Measurements from ENCODE around the gene TMEM196.

The TMEM196 gene

DNA sequence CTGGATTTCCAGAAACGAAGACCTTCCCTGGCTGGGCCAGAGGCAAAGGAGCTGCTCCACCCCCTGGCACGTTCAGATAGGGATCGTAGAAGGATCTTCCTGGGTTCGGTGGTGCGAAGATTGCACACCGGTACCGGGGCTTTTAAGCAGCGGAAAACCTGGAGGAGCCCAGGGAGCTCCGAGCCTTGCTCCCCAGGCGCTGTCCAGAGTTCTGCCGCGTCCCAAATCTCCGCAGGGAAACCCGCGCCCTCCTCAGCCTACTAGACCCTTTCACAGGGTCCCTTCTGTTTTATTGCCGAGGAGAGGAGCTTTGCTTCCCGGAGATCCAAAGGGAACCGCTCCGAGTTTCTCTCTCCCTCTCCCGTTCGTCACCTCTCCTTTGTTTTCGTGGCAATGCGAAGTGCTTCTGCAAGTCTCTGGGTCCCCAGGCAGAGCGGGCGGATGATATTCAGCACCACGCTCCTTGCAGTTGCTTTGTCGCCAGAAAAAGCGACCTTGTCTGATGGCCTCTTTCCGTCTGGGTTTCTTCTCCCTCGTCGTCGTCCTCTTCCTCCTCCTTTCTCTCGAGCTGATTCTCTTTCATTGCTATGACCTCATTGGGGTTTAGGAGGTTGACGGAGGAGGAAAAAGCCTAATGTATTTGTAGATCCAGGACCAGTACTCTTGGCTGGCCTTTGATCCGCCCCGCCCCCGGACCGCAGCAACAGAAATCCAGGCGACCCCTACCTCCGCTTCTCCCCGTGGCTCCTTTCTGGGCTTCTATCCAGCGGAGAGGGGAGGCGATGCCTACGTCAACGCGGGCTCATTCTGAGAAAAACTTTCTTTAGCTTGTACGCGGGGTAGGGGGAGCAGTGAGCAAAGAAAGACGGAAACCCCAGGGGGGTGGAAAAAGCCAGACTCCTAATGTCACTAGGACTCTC is at the start of gene TMEM196:
Gene TMEM196, minus strand, starts transcription at position 777 of the 920 bp plus-strand sequence. CDS start 921 bp downstream, outside the sequence.
- DNase-seq: no peak

DNA sequence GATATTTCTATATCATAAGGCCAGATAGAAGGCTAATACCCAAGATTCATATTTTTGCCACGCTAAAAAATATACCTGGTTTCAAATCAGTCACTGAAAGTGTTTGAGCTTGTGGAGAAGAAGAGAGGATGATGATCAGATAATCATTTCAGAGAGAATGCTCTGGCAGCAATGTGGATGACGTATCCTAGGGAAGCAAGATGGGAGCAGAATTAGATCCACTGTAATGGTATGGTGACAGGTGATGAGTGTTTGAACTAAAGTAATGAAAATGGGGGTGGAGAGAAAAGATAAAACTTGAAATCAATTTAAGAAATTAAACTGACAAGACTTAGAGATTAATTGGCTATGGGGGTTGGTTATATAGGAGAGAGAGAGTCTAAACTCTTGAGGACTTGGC is 42.7 kb upstream of the TMEM196 start:
- DNase-seq: no peak

DNA sequence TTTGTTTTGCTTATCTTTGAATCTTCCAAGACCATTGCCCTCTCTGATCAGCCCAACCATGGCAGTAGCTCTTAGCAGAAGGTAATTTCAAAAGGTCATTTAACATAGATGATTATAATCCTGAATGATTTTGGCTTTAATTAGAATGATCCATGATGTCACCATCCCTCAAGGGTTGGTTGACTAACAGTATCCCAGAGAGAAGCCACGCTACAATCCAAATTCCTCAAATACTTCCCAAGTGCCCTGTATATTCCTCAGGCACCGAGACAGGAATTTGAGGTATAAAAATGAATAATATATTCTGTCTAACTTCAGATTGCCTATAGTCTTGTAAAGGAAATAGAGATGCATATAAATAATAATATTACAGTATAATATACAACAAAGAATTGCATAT is 42.1 kb upstream of the TMEM196 start:
- no peak for DNase-seq

DNA sequence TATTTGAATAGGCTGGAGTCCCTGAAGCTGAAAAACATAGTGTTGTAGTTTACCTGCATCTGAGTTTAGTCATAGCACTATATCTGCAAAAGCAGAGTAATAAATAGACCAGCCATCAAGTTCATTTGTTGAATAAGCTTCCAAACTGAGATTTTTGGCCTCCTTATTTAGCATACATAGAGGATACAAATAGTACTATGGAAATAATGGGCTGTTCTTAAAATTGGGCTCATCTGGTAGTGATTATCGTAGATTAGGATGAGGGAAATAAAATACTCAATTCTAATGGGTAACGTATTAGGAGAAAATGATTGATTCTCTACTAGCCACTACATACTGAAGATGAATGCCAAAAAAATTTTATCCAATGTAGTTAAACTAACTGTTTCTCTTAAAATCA is 41.4 kb upstream of the TMEM196 start:
- no peak for DNase-seq

DNA sequence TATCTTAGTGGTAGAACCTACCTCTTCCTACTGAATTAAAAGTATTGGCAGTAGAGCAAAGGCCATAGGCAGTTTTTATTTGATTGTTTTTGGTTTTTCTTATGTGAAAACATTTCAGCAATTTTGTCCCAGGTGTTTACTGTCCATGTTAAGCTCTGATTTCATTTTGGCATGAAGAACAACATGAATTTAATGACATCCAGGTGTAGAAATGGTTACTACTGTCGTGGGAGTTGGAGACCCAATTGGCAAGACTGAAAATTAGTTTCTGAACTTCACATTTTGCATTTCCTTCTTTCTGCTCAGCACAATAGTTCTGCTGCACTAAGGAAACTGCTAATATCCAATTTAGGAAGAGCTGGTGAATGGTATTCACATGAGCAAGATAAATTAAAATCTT is 38.0 kb upstream of the TMEM196 start:
- DNase-seq: no peak

DNA sequence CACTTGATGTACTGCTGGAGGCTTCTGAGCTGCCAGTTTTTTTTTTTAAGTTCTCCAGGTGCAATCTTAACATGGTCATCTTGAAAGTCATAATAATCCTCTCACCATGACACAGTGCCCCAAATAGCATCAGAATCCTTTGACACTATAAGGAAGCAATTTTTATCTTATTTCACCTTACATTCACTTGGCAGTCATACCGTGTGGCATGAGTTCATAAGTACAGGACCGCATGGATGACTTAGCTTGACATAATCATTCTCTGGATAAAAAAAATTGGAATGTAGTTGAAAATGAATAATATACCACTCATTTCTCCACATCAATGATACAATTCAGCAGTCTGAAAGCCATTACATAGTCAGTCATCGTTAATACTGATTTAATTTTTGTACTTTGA is 25.6 kb upstream of the TMEM196 start:
- DNase-seq: no peak

DNA sequence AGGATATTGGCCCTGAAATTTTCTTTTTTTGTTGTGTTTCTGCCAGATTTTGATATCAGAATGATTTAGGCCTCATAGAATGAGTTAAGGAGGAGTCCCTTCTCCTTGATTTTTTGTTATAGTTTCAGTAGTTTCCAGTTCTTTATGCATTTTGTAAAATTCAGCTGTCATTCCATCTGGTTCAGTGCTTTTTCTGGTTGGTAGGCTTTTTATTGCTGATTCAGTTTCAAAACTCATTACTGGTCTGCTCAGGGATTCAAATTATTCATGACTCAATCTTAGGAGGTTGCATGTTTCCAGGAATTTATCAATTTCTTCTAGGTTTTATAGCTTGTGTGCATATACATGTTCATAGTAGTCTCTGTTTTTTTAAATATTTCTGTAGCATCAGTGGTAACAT is 10.1 kb upstream of the TMEM196 start:
- DNase-seq: no peak

DNA sequence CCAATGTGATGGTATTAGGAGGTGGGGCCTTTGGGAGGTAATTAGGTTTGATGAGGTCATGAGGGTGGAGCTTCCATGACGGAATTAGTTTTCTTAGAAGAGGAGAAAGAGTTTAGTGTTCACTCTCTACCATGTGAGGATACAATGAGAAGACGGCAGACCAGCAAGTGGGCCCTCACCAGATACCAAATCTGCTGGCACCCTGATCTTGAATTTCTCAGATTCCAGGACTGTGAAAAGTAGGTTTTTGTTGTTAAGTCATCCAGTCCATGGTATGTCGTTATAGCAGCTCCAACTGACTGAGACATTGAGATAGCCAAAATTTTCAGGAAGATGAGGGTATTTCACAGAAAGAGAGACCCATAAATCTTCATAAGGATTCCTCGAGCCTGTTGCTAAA is 3.6 kb upstream of the TMEM196 start:
- DNase-seq: no peak

DNA sequence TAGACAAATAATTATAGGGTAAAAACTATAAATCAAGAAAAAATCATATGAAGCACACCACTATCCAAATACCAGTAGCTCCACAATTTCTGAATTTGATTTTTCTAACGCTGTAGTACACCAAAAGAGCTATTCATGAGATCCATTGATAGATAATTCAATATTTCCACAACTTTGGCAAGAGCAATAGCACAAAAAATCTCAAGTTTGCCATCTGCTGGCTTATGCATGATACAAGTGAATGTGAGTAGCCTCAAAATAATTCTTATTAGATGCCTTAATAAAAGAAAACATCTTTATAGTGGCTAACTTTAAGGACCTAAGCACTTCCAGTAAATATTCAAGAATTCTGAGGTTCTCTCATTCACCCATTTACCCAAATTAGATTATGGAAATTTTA is 2.2 kb upstream of the TMEM196 start:
- no peak for DNase-seq

DNA sequence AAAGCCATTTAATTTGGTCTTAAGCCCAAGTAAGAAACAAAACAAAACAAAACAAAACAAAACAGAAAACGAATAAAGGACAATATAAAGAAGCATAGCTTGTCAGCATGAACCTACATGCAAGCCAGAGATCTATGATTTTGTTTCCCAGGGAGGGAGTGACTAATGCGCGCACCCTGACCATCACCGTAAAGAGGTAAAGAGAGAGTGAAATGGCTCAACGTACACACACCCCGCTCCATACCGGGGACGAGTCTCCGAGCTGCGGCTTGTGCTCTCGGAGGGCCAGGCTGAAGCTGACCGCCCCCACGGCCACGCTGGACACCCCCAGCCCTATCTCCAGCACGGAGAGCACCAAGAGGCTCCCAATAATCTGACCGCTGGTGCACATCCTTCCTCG is 1.1 kb downstream of the TMEM196 start:
- no peak for DNase-seq

DNA sequence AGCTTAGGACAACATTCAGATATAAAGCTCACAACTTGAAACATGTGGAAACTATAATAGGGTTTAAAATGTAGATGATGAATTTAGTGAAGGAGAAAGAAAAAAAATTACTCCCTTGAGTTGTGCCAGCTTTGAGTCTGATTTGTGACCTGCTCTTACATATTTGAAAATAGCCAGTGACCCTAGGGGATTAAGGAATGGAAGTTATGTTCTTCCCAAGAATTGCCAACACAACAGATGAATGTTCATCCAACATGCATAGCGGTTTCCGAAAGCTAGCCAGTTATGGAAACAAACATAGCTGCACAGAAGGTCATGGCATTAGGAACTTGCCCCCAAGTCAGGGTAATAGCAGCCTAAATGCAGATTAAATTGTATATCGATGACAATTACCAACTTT is 10.8 kb downstream of the TMEM196 start:
- DNase-seq: no peak

DNA sequence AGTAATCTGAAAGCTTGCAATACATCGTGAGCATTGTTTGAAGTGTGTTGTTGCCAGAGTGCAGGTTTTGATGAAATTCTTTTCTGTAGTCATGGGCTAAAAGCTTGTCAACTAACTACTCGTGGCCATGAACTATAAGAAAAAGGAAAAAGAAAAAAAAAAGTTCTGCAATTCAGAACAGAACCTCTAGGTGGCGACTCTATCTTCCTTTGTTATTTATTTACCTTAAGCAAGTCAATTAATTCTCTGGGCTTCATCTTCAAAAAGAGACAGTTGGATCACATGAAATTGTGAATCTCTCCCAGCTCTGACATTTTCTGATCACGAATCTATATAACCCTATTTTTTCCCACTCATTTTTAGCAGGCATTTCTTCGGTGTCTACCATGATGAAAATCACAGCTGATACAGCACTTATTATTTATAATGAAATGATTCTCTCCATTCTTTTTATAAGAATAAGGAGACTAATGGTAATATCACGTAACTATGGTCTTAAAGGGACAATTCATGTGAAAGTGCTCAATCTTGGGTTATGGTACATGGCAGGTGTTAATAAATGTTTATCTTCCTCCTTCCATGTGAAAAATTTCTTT is 18.8 kb downstream of the TMEM196 start:
- DNase-seq: peak; percentile 14

DNA sequence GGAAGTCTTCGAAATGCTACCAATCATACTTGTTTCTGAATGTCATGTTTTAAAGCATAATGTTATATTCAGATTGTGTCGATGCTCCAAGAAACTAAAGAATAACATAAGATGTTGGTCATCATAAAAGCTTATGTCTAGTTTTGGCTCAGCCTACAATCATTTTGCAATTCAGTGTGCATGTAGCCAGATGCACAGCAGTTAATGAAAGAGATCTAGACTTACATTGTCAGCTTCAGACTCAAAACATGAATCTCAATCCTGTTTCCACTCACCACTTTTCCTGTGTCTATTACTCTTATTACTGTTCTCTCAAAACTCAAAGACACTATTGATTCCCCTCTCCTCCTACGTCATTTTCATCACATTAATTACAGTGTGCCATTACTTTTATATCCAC is 21.4 kb downstream of the TMEM196 start:
- no peak for DNase-seq

DNA sequence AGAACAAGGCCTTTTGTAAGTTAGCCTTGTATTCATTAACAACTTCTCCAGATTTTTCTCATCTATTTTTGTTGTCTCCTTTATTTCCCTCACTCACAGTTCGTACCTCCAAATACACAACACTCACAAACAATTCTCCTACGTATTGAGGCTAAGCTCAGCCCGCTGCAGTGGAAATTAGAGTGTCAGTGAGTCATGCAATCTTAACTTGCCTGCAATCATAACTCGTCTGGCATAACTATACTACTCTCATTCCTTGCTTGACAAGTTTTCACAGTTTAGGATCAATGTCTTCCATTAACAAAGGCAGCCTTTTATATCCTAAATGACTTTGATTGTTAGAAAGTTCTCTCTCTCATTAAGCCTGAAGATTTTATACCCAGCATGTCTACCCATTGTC is 23.8 kb downstream of the TMEM196 start:
- DNase-seq: no peak

DNA sequence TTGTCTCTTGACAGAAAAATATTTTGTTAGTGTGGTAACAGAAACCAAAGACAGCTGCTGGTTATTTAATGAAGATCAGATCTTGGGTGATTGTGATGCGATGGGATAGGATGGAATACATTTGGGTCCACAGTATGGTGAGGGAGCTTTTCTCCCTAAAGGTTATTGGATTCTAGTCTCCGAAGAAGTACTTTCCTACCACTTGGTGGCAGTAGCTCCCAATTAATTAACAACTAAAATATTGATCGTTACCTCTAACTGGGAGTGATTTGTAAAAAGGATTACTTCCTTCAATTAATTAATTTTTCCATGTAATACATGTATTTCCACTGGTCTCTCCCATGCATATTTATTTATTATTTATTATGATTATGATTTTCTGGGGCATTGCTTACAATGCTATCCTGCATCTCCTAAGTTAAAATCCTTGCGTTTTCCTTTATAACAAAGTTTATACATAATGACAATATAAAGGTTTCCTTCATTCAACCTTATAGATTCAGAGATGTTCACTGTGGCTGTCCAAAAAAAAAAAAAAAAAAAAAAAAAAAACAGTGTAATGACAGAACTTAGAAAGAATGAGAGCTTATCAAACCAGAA is 25.6 kb downstream of the TMEM196 start:
- no peak for DNase-seq

DNA sequence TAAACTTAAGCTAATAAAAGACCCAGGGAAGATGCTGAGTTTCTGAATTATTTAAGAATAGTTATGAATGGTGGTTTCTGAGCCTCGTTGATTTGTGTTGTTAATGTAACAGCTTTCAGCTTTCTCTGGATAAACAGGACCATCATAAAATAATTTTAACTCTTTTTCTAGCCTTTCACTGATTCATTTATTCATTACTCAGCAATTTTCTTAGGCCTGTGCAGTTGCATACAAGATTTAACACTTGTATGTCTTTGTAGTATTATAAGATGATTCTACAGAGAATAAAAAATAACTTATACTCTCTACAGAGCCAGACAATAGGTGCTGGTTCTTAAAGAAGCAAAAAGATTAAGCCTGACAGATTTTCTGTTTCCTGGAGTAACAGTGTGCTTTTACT is 29.3 kb downstream of the TMEM196 start:
- no peak for DNase-seq

DNA sequence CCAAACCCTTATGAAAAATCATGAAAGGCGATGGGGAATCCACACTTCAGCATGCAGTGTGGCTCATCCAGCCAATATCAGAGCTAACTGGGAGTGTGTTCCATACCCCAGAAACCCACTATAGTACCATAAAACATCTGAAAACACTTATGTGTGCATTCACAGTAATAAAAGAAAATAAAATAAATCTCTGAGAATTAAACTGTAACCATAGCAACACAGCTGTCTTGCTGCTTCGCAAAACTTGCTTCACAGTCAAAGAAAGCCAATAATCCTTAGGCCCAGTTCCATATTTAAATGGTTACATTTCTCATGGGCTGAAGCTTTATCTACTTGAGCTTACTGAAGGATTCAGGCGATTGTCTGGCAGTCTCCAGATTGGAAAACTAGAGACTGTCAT is 44.7 kb downstream of the TMEM196 start:
- no peak for DNase-seq

DNA sequence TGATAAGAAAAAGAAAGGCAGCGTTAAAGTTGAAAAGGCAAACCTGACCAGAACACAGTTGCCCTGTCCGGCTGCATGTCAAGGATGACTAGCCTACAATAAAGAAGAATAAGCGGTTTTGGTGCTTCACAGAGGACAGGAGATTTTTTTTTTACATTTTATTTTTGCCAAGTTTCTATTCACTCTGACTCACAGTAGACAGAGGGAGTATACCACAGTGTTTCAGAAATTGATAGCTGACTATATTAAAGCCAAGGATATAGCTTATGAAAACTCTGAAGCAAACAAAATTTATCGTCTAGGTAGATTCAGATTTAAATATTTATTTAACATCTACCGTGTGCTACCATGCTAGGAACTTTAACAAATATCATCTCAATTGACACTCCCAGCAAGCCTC is 47.6 kb downstream of the TMEM196 start:
- no peak for DNase-seq

DNA sequence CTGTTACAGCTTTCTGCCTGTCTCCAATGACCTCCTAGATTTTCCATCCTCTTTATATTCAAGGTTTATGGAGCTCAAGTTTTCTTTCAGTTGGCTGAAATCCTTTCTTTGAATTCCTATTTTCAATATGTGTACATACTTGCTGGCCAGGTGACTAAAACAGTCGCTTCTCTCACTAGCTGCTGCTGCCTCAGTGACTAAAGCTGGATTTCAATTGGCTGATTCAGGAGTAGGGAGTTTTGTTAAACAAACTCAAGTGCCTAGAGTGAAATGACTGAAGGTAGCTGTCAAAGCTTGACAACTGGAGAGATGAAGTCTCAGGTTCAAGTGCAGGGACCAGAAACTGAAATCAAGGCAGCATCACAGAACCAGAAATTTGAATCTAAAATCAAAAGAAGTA is 57.9 kb downstream of the TMEM196 start:
- DNase-seq: no peak

DNA sequence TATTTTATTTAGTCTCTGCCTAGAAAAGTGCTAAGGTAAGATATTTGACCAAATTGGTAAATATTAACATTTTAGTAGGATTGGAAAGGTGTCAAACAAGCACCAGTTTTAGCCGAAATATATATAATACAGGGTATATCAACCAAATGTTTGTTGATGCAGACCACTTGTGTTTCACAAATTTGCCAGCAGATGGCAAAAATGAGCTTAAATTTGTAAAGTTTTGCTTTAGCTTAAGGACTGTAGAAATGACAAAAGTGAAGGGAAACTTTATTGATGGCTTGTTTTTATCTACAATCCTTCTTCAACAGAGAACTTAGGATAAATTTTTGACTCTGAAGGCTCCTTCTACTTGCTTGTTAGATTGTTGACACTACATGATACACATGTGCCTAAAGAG is 59.7 kb downstream of the TMEM196 start:
- peak; percentile 65 for DNase-seq

DNA sequence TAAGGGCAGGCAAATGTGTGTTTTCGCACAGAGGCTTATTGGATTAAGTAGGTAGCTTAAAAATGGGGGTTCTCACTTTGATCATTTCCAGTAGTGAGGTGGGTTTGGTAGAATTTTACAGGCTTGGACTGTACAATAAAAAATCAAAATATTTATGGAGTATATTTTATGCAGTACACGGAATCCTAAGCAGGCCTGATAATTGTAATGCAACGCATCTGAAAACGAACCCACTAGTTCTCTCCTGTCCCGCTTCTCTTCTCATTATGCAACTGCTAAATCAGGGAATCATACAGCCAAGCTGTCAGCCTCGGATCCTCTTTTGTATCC is 64.2 kb downstream of the TMEM196 start:
- DNase-seq: no peak

DNA sequence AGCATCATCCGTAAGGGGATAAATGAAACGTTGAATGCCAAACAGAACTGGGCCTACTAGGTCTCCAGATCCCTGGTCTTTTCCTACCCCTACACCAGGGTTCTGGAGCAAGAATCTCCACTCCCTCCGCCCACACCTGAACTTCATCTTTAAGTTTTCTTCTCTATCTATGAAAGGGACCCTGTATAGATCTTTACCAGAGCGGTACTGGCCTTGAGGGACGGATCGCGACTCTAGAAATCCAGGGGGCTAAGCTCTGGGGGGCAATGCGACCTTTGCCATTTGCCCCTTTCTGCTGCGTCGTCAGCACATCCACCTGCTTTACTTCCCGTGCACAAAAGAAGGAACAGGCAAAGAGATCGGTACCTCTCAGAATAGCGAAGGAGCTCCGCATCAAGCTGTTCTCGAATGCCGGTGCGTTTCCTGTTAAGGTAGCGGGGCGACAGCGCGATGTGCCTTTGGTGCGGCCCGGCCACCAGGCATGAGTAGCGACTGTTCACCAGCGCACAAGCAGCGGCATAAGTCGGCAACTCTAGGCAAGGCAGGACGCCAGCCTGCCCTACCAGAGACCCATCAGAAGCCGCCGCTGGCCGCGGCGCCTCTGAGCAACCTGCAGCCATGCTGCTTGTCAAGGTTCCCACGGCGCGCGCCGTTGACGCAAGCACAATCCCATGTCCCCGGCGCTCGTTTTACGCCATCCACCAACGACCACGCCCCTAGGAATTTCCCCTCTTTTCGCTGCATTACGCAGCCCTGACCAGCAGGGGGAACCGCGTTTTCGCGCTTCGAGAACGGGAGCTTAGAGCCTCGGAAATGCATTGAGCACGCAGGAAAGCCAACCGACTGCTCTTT is 64.8 kb downstream of the TMEM196 start, which contains the start of gene POLR1F:
Gene POLR1F, minus strand, starts transcription at position 641 of the 852 bp plus-strand sequence. Its CDS starts 21 bp downstream, at position 620.
- peak; percentile 95 for DNase-seq

DNA sequence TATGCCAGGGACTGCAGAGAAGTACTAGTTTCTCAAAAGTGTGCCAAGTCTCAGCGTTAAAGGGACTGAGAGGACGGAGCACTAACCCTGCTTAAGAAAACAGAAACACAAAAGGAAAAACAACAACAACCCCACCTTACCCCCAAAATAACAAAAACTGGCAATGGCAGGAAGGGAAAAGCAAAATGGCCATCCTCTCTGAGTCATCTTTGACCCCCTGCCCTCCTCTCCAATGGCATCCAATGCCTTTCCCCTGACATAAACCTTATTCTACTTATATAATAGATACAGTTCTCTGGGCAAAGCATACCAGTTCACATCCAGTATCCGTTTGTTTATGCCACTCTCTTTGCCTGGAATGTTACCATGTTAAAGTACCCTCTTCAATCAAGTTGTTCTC is 66.2 kb downstream of the TMEM196 start:
- no peak for DNase-seq

All from CD4-positive, alpha-beta T cell treated with Interleukin-4 for 4 hours (primary cell).